ENCODE results near the gene ARMC8. TPM values are rescaled to one million over a fixed set of nuclear protein-coding genes. Genes with fewer than 3 reads are reported as not detected.

Gene ARMC8
- total RNA-seq, 1 donor = 59.0 TPM

DNA sequence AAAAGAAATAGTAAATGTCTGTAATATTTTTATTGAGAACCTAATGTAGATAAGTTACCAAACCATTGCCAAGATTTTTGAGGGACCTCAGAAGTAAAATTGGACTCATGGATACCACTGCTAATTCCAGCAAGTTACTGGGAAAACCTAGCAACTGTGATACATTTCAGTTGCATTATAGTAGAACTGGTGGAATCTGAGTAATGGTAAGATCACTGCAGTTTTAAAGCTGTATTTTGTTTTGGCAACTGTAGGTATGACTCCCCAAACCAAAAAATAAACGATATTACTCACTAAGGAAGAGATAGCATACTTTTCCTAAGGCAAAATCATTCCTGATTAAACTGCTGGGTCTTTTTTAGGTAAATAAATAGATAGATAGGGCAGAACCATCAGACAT, 54.0 kb downstream of the ARMC8 start:
- Histone ChIP-seq H3K9me3 (ENCODE audit: low read depth, low read length) (no peaks in the 10 kb centered on the region), H3K4me3 (ENCODE audit: insufficient read depth, low read length) (no peak overlapping the region), H2AFZ (ENCODE audit: low read length) (no peak overlapping the region), H3K4me1 (ENCODE audit: insufficient read depth, low read length) (no peaks in the 10 kb centered on the region), H3K36me3 (ENCODE audit: insufficient read depth, low read length) (peaks cover 25% of the 10 kb centered on the region), H3K4me2 (ENCODE audit: insufficient read depth, low read length) (no peak overlapping the region), H3K27ac (ENCODE audit: low read depth, low read length) (peak overlapping the region; percentile 57), H3K27me3 (ENCODE audit: insufficient read depth, low read length) (no peaks in the 10 kb centered on the region), H4K20me1 (ENCODE audit: insufficient read depth, low read length) (no peaks in the 10 kb centered on the region), H3K79me2 (ENCODE audit: insufficient read depth, low read length) (no peaks in the 10 kb centered on the region)
- TF ChIP-seq, protein P1, sequence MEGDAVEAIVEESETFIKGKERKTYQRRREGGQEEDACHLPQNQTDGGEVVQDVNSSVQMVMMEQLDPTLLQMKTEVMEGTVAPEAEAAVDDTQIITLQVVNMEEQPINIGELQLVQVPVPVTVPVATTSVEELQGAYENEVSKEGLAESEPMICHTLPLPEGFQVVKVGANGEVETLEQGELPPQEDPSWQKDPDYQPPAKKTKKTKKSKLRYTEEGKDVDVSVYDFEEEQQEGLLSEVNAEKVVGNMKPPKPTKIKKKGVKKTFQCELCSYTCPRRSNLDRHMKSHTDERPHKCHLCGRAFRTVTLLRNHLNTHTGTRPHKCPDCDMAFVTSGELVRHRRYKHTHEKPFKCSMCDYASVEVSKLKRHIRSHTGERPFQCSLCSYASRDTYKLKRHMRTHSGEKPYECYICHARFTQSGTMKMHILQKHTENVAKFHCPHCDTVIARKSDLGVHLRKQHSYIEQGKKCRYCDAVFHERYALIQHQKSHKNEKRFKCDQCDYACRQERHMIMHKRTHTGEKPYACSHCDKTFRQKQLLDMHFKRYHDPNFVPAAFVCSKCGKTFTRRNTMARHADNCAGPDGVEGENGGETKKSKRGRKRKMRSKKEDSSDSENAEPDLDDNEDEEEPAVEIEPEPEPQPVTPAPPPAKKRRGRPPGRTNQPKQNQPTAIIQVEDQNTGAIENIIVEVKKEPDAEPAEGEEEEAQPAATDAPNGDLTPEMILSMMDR (IDR thresholded peaks at IDR 0.05; ENCODE audit: extremely low read depth, low read depth, low read length) = no peak
- DNase-seq (ENCODE audit: insufficient read length, low spot score, missing footprints) = no peak

DNA sequence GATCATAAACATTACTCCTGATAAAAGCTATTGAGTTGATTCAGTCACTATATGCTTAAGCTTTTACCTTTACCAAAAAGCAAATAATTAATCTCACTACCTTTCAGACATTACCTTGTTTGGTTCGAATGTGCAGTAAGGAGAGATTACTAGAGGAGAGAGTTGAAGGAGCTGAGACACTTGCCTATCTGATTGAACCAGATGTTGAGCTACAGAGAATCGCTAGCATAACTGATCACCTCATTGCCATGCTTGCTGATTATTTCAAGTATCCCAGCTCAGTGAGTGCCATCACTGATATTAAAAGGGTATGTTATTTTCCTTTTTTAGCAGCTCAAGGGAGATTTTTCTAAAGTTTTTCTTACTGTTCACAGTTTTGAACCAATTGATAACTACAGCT, 54.6 kb downstream of the ARMC8 start:
- no peak for DNase-seq (ENCODE audit: insufficient read length, low spot score, missing footprints)
- no peak overlapping the region for H3K4me2 ChIP-seq (ENCODE audit: insufficient read depth, low read length)
- no peaks in the 10 kb centered on the region for H3K79me2 ChIP-seq (ENCODE audit: insufficient read depth, low read length)

DNA sequence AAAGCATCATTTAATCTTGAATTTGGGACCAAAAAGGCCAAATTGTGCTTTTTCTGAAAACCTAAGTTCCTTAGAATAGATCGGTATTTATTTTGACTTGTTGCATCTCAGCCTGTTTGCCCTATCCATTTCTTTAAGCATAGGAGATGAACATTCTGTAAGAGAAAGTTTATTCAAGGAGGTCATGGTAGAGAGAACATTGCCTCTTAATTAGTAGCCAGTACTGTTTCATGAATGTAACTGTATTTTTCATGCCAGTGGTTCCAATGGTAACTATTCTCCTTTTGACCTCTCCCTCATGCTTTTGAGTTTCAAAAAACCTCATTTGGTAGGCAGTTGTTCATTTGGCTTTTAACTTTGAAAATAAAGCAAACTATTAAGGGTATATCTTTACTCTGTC, 55.4 kb downstream of the ARMC8 start:
- Histone ChIP-seq H3K36me3 (ENCODE audit: insufficient read depth, low read length) (peaks cover 20% of the 10 kb centered on the region), H2AFZ (ENCODE audit: low read length) (no peak overlapping the region), H3K4me2 (ENCODE audit: insufficient read depth, low read length) (no peak overlapping the region), H3K27ac (ENCODE audit: low read depth, low read length) (no peak overlapping the region), H4K20me1 (ENCODE audit: insufficient read depth, low read length) (no peaks in the 10 kb centered on the region), H3K4me3 (ENCODE audit: insufficient read depth, low read length) (no peak overlapping the region), H3K27me3 (ENCODE audit: insufficient read depth, low read length) (no peaks in the 10 kb centered on the region), H3K9me3 (ENCODE audit: low read depth, low read length) (no peaks in the 10 kb centered on the region), H3K4me1 (ENCODE audit: insufficient read depth, low read length) (no peaks in the 10 kb centered on the region), H3K79me2 (ENCODE audit: insufficient read depth, low read length) (no peaks in the 10 kb centered on the region)
- TF ChIP-seq, protein P1 (IDR thresholded peaks at IDR 0.05; ENCODE audit: extremely low read depth, low read depth, low read length) = no peak
- no peak for DNase-seq (ENCODE audit: insufficient read length, low spot score, missing footprints)

More for the DNA sequence above, 54.6 kb downstream of the ARMC8 start:
- Histone ChIP-seq H4K20me1 (ENCODE audit: insufficient read depth, low read length) (no peaks in the 10 kb centered on the region), H3K27me3 (ENCODE audit: insufficient read depth, low read length) (no peaks in the 10 kb centered on the region), H3K4me3 (ENCODE audit: insufficient read depth, low read length) (no peak overlapping the region), H3K36me3 (ENCODE audit: insufficient read depth, low read length) (peaks cover 20% of the 10 kb centered on the region), H2AFZ (ENCODE audit: low read length) (no peak overlapping the region), H3K4me1 (ENCODE audit: insufficient read depth, low read length) (no peaks in the 10 kb centered on the region), H3K9me3 (ENCODE audit: low read depth, low read length) (no peaks in the 10 kb centered on the region), H3K27ac (ENCODE audit: low read depth, low read length) (peak overlapping the region; percentile 57)
- TF ChIP-seq, protein P1 (IDR thresholded peaks at IDR 0.05; ENCODE audit: extremely low read depth, low read depth, low read length) = no peak

DNA sequence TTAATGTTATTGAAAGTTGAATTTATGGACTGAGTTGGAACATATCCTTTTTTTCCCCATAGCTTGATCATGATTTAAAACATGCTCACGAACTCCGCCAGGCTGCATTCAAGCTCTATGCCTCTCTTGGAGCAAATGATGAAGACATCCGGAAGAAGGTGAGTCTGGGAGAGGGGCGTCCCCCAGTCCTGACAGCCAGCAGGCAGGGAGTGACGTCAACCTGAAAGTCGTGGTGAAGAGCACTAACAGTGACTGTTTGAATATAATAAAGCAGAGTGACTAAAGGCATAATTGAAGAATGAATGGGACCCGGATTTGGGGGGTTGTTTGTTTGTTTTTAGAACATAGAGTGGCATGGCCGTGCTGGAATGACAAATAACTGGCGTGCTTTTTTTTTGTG, 57.9 kb downstream of the ARMC8 start:
- no peak overlapping the region for H3K4me2 ChIP-seq (ENCODE audit: insufficient read depth, low read length)
- no peaks in the 10 kb centered on the region for H3K4me1 ChIP-seq (ENCODE audit: insufficient read depth, low read length)
- DNase-seq (ENCODE audit: insufficient read length, low spot score, missing footprints) = no peak
- H3K4me3 ChIP-seq (ENCODE audit: insufficient read depth, low read length) = no peak overlapping the region
- H3K27ac ChIP-seq (ENCODE audit: low read depth, low read length) = no peak overlapping the region
- H2AFZ ChIP-seq (ENCODE audit: low read length) = no peak overlapping the region
- TF ChIP-seq, protein P1 (IDR thresholded peaks at IDR 0.05; ENCODE audit: extremely low read depth, low read depth, low read length) = no peak
- no peaks in the 10 kb centered on the region for H3K79me2 ChIP-seq (ENCODE audit: insufficient read depth, low read length)
- H4K20me1 ChIP-seq (ENCODE audit: insufficient read depth, low read length) = no peaks in the 10 kb centered on the region
- H3K27me3 ChIP-seq (ENCODE audit: insufficient read depth, low read length) = no peaks in the 10 kb centered on the region
- peaks cover 14% of the 10 kb centered on the region for H3K36me3 ChIP-seq (ENCODE audit: insufficient read depth, low read length)
- H3K9me3 ChIP-seq (ENCODE audit: low read depth, low read length) = no peaks in the 10 kb centered on the region
